Ovary (tissue), 3 donors: ENCODE results near the gene CD300A.

Source experiments
- EP300 ChIP-seq: sonication (generic); formaldehyde crosslinking; IDR thresholded peaks from one replicate; pipeline ENCODE4 v1.6.1; 2017; ENCODE audit warnings: antibody characterized with exemption
- POLR2A ChIP-seq: fragments of 450-650 bp; IDR thresholded peaks from one replicate; pipeline ENCODE4 v1.6.1; 2017; ENCODE audit warnings: antibody characterized with exemption, mild to moderate bottlenecking, moderate library complexity
- TF ChIP-seq, protein P1 (sequence below), 3 donors: fragments of 450-650 bp in 2 of 3; fragments of 200-600 bp in 1 of 3; IDR thresholded peaks; one replicate each; pipeline versions ENCODE4 v1.5.1 to v1.8.0; 2016 to 2022; ENCODE audit warnings: antibody characterized with exemption in 3 of 3, mild to moderate bottlenecking in 1 of 3
- donor health status: DM: no; HTN: no; CAD: no.

DNA sequence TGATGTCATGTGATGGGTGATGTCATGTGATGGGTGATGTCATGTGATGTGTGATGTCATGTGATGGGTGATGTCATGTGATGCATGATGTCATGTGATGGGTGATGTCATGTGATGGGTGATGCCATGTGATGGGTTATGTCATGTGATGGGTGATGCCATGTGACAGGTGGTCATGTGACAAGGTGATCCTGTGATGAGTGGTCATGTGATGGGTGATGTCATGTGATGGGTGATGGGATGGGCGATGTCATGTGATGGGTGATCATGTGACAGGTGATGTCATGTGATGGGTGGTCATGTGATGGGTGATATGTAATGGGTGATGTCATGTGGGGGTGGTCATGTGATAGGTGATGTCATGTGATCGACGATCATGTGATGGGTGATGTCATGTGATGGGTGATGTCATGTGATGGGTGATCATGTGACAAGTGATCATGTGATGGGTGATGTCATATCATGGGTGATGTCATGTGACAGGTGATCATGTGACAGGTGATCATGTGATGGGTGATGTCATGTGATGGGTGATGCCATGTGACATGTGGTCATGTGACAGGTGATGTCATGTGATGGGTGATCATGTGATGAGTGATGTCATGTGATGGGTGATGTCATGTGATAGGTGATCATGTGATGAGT lies 47.7 kb downstream of the CD300A start:
- TF ChIP-seq, protein P1, sequence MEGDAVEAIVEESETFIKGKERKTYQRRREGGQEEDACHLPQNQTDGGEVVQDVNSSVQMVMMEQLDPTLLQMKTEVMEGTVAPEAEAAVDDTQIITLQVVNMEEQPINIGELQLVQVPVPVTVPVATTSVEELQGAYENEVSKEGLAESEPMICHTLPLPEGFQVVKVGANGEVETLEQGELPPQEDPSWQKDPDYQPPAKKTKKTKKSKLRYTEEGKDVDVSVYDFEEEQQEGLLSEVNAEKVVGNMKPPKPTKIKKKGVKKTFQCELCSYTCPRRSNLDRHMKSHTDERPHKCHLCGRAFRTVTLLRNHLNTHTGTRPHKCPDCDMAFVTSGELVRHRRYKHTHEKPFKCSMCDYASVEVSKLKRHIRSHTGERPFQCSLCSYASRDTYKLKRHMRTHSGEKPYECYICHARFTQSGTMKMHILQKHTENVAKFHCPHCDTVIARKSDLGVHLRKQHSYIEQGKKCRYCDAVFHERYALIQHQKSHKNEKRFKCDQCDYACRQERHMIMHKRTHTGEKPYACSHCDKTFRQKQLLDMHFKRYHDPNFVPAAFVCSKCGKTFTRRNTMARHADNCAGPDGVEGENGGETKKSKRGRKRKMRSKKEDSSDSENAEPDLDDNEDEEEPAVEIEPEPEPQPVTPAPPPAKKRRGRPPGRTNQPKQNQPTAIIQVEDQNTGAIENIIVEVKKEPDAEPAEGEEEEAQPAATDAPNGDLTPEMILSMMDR (IDR thresholded peaks at IDR 0.05), result no peak
- TF ChIP-seq POLR2A (no peak), EP300 (no peak)
